HG02884 (cell line): ENCODE measurements around the gene MUC5B.
"Not testable (repeated sequence)": the region's sequence is repeated elsewhere in the genome, so short reads cannot be mapped to it uniquely, and the experiment has no call there.

Experiments
- ATAC-seq: cut with Tn5 transposase; IDR thresholded peaks from one replicate; pipeline ENCODE4 v1.9.1; 2021; ENCODE audit warnings: mild to moderate bottlenecking, moderate library complexity; ENCODE audit not compliant: unreplicated experiment

The MUC5B gene

GRCh38 chr11:1231396-1232020 lies 8.6 kb downstream of the MUC5B start:
- no peak for ATAC-seq

- ATAC-seq = no peak
Measured at GRCh38 chr11:1232021-1232882, 9.4 kb downstream of the MUC5B start.

- no peak for ATAC-seq
Measured at GRCh38 chr11:1232883-1233321, 10.0 kb downstream of the MUC5B start.

- ATAC-seq = no peak
Measured at GRCh38 chr11:1233351-1234053, 10.6 kb downstream of the MUC5B start.

- no peak for ATAC-seq
Measured at GRCh38 chr11:1234054-1234720, 11.3 kb downstream of the MUC5B start.

- ATAC-seq = no peak
Measured at GRCh38 chr11:1234771-1235305, 12.0 kb downstream of the MUC5B start.

- no peak for ATAC-seq
Measured at GRCh38 chr11:1235306-1235900, 12.5 kb downstream of the MUC5B start.

- ATAC-seq = no peak
Measured at GRCh38 chr11:1235901-1236315, 13.0 kb downstream of the MUC5B start.

GRCh38 chr11:1236316-1237127 lies 13.7 kb downstream of the MUC5B start:
- no peak for ATAC-seq

GRCh38 chr11:1237128-1237580 lies 14.3 kb downstream of the MUC5B start:
- no peak for ATAC-seq

GRCh38 chr11:1237851-1238250 lies 15.0 kb downstream of the MUC5B start:
- ATAC-seq = no peak

GRCh38 chr11:1238767-1239595 lies 16.1 kb downstream of the MUC5B start:
- no peak for ATAC-seq

- no peak for ATAC-seq
Measured at GRCh38 chr11:1239596-1240205, 16.8 kb downstream of the MUC5B start.

- ATAC-seq = no peak
Measured at GRCh38 chr11:1240771-1241170, 17.9 kb downstream of the MUC5B start.

- ATAC-seq = no peak
Measured at GRCh38 chr11:1241706-1242105, 18.8 kb downstream of the MUC5B start.

GRCh38 chr11:1242289-1242688 lies 19.4 kb downstream of the MUC5B start:
- ATAC-seq = no peak

GRCh38 chr11:1242751-1243150 lies 19.9 kb downstream of the MUC5B start:
- not testable (repeated sequence) for ATAC-seq

GRCh38 chr11:1243521-1243920 lies 20.7 kb downstream of the MUC5B start:
- ATAC-seq = not testable (repeated sequence)
